ENCODE data around the gene PDK2. TPM values are rescaled to one million over a fixed set of nuclear protein-coding genes. Genes with fewer than 3 reads are reported as not detected.

PDK2 gene
- total and polyA plus RNA-seq, 9 of the 15 experiments (the other 6 are each of a cell fraction or from before 2014, with no cell fraction given), result 0.03 to 2.5 (median 1.4) TPM

DNA sequence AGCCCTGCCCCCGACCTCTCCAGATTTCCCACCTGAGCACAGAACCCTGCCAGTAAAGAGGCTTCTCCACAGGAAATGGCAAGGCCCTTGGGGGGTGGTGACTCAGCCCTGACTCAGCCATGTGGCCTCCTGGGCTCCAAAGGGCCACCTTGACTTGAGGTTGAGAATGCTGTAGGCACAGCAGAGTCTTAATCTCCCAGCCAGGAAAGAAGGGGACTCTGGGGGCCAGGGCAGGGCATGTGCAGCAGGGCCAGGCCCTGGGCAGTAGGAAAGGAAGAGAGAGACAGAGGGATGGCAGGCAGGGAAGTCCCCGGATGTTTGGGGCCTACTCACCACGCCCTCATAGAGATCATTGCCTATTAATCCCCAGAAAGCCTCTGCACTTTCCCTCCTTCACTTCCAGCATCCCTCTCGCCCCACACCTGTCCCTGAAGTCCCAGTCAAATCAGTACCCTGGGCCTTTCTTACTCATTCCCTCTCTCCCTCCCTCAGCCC, 44.0 kb upstream of the PDK2 start (continued):
- no peak for TF ChIP-seq ZNF57 (CRISPR knock-in tag; IDR thresholded peaks at IDR 0.05)
- TF ChIP-seq NFE2 (IDR thresholded peaks at IDR 0.05; ENCODE audit: low read depth), result peak; percentile 66; the same call in 1 of the 2 replicates
- no peak for TF ChIP-seq ID3 (CRISPR knock-in tag; IDR thresholded peaks at IDR 0.05)
- TF ChIP-seq ID3 (tag; IDR thresholded peaks at IDR 0.05), result no peak
- TF ChIP-seq CBX3 (IDR thresholded peaks at IDR 0.05; ENCODE audit: borderline replicate concordance in 1 of 2, low read length in 2 of 2), result no peak
- no peak for TF ChIP-seq PURB (CRISPR knock-in tag; IDR thresholded peaks at IDR 0.05; ENCODE audit: low read depth)
- TF ChIP-seq ZNF644 (tag; IDR thresholded peaks at IDR 0.05; ENCODE audit: low read depth), result no peak
- TF ChIP-seq TEAD4 (IDR thresholded peaks at IDR 0.05; ENCODE audit: low read length), result no peak
- TF ChIP-seq TEAD4 (CRISPR knock-in tag; IDR thresholded peaks at IDR 0.05; ENCODE audit: borderline replicate concordance), result no peak
- TF ChIP-seq BDP1 (IDR thresholded peaks at IDR 0.05; ENCODE audit: insufficient read depth, insufficient read length), result no peak
- TF ChIP-seq, protein P1, sequence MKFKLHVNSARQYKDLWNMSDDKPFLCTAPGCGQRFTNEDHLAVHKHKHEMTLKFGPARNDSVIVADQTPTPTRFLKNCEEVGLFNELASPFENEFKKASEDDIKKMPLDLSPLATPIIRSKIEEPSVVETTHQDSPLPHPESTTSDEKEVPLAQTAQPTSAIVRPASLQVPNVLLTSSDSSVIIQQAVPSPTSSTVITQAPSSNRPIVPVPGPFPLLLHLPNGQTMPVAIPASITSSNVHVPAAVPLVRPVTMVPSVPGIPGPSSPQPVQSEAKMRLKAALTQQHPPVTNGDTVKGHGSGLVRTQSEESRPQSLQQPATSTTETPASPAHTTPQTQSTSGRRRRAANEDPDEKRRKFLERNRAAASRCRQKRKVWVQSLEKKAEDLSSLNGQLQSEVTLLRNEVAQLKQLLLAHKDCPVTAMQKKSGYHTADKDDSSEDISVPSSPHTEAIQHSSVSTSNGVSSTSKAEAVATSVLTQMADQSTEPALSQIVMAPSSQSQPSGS (CRISPR knock-in tag; IDR thresholded peaks at IDR 0.05), result no peak
- no peak for TF ChIP-seq TFAM (CRISPR knock-in tag; conservative IDR thresholded peaks at IDR 0.05)
- TF ChIP-seq ELF4 (CRISPR knock-in tag; IDR thresholded peaks at IDR 0.05), result no peak
- no peak for TF ChIP-seq NFXL1 (CRISPR knock-in tag; IDR thresholded peaks at IDR 0.05)
- no peak for TF ChIP-seq RBM17 (IDR thresholded peaks at IDR 0.05; ENCODE audit: borderline replicate concordance, low read depth, low read length)
- TF ChIP-seq ELF1 (tag; IDR thresholded peaks at IDR 0.05), result no peak
- no peak for TF ChIP-seq FOS (IDR thresholded peaks at IDR 0.05; ENCODE audit: extremely low read depth, insufficient read length)
- TF ChIP-seq ZBTB40 (IDR thresholded peaks at IDR 0.05), result no peak
- no peak for TF ChIP-seq ZBTB40 (CRISPR knock-in tag; IDR thresholded peaks at IDR 0.05)
- no peak for TF ChIP-seq EP400 (IDR thresholded peaks at IDR 0.05)

Measured in K562 (cell line).